ENCODE results near the gene TULP4. TPM values are rescaled to one million over a fixed set of nuclear protein-coding genes. Genes with fewer than 3 reads are reported as not detected.

TULP4 gene
- polyA plus RNA-seq, 1 donor (not counting 4 experiments of a cell fraction or from before 2014, with no cell fraction given): 13.1 TPM

GRCh38 chr6:158471339-158471738 lies 159.1 kb downstream of the TULP4 start:
- no peak for FAIRE-seq
- Histone ChIP-seq H3K4me3 (ENCODE audit: control insufficient read depth in 2 of 3, extremely low read depth in 1 of 3, insufficient read depth in 2 of 3, low read depth in 1 of 3, low read length in 3 of 3) (no peak overlapping the region), H3K4me1 (ENCODE audit: control insufficient read depth, extremely low read depth, insufficient read depth, low read length) (peaks cover 5% of the 10 kb centered on the region), H3K9me1 (ENCODE audit: control insufficient read depth, extremely low read depth, insufficient read depth, low read length) (no peaks in the 10 kb centered on the region), H3K27ac (ENCODE audit: control insufficient read depth, insufficient read depth, low read length) (no peak overlapping the region), H3K27me3 (ENCODE audit: control insufficient read depth, extremely low read depth, insufficient read depth, low read length) (no peaks in the 10 kb centered on the region), H3K9me3 (ENCODE audit: control insufficient read depth, low read depth, low read length) (no peaks in the 10 kb centered on the region), H3K9ac (ENCODE audit: control insufficient read depth, extremely low read depth, insufficient read depth, low read length) (no peak overlapping the region), H4K20me1 (ENCODE audit: control insufficient read depth, extremely low read depth, insufficient read depth, low read length) (no peaks in the 10 kb centered on the region), H2AFZ (ENCODE audit: control insufficient read depth, low read length) (no peak overlapping the region), H3K79me2 (ENCODE audit: control insufficient read depth, insufficient read depth, low read length) (no peaks in the 10 kb centered on the region), H3K36me3 (ENCODE audit: control insufficient read depth in 2 of 2, extremely low read depth in 1 of 2, insufficient read depth in 2 of 2, low read length in 2 of 2) (peaks cover under 1 to 6% of the 10 kb centered on the region in 2 experiments), H3K4me2 (ENCODE audit: control insufficient read depth, extremely low read depth, insufficient read depth, low read depth, low read length) (no peak overlapping the region)
- DNase-seq (ENCODE audit: low read depth, low spot score): no peak
- dilution Hi-C loops (cut with MboI; ENCODE audit: extremely low pct_ligation_motif_present, low sequenced_read_pairs): no loop called here
- TF ChIP-seq EZH2 (IDR thresholded peaks at IDR 0.05; ENCODE audit: low read length) (no peak), CTCF (optimal IDR thresholded peaks at IDR 0.05 in 1 of 3, IDR thresholded peaks at IDR 0.05 in 1 of 3, conservative IDR thresholded peaks at IDR 0.05 in 1 of 3; ENCODE audit: extremely low read depth in 1 of 3, insufficient read depth in 2 of 3, low read length in 3 of 3) (no peak)

GRCh38 chr6:158472447-158472846 lies 160.2 kb downstream of the TULP4 start:
- Histone ChIP-seq H3K27ac (ENCODE audit: control insufficient read depth, insufficient read depth, low read length) (no peak overlapping the region), H3K36me3 (ENCODE audit: control insufficient read depth in 2 of 2, extremely low read depth in 1 of 2, insufficient read depth in 2 of 2, low read length in 2 of 2) (peaks cover 5 to 8% of the 10 kb centered on the region in 2 experiments), H4K20me1 (ENCODE audit: control insufficient read depth, extremely low read depth, insufficient read depth, low read length) (no peaks in the 10 kb centered on the region), H3K4me3 (ENCODE audit: control insufficient read depth in 2 of 3, extremely low read depth in 1 of 3, insufficient read depth in 2 of 3, low read depth in 1 of 3, low read length in 3 of 3) (no peak overlapping the region), H2AFZ (ENCODE audit: control insufficient read depth, low read length) (no peak overlapping the region), H3K27me3 (ENCODE audit: control insufficient read depth, extremely low read depth, insufficient read depth, low read length) (no peaks in the 10 kb centered on the region), H3K9me3 (ENCODE audit: control insufficient read depth, low read depth, low read length) (no peaks in the 10 kb centered on the region), H3K4me1 (ENCODE audit: control insufficient read depth, extremely low read depth, insufficient read depth, low read length) (peaks cover 5% of the 10 kb centered on the region), H3K79me2 (ENCODE audit: control insufficient read depth, insufficient read depth, low read length) (no peaks in the 10 kb centered on the region), H3K9me1 (ENCODE audit: control insufficient read depth, extremely low read depth, insufficient read depth, low read length) (no peaks in the 10 kb centered on the region), H3K4me2 (ENCODE audit: control insufficient read depth, extremely low read depth, insufficient read depth, low read depth, low read length) (no peak overlapping the region), H3K9ac (ENCODE audit: control insufficient read depth, extremely low read depth, insufficient read depth, low read length) (no peak overlapping the region)
- DNase-seq (ENCODE audit: low read depth, low spot score): no peak
- TF ChIP-seq EZH2 (IDR thresholded peaks at IDR 0.05; ENCODE audit: low read length) (no peak), CTCF (optimal IDR thresholded peaks at IDR 0.05 in 1 of 3, IDR thresholded peaks at IDR 0.05 in 1 of 3, conservative IDR thresholded peaks at IDR 0.05 in 1 of 3; ENCODE audit: extremely low read depth in 1 of 3, insufficient read depth in 2 of 3, low read length in 3 of 3) (no peak)
- no peak for FAIRE-seq
- dilution Hi-C loops (cut with MboI; ENCODE audit: extremely low pct_ligation_motif_present, low sequenced_read_pairs): no loop called here

All from keratinocyte (primary cell).